Measurements from ENCODE around the gene PEAK3.

PEAK3 gene

GRCh38 chr19:2245273-2245672 is 36.7 kb downstream of the PEAK3 start:
- no peaks in the 10 kb centered on the region for H3K27me3 ChIP-seq (replicated peaks; ENCODE audit: control insufficient read depth, insufficient read depth, low read length)
- H3K4me3 ChIP-seq (ENCODE audit: low read length): no peak overlapping the region
- DNase-seq (ENCODE audit: low read depth): no peak
- H3K4me1 ChIP-seq (ENCODE audit: control insufficient read depth, insufficient read depth, low read length): peaks cover 15% of the 10 kb centered on the region
- H3K36me3 ChIP-seq (ENCODE audit: control insufficient read depth, insufficient read depth, low read length, severe bottlenecking): peaks cover 47% of the 10 kb centered on the region
- no peak overlapping the region for H3K9ac ChIP-seq (ENCODE audit: low read length)
- H3K9me3 ChIP-seq (ENCODE audit: control insufficient read depth, low read length): no peaks in the 10 kb centered on the region

- Histone ChIP-seq H3K9ac (ENCODE audit: low read length) (no peak overlapping the region), H3K36me3 (ENCODE audit: control insufficient read depth, insufficient read depth, low read length, severe bottlenecking) (peaks cover 47% of the 10 kb centered on the region), H3K9me3 (ENCODE audit: control insufficient read depth, low read length) (no peaks in the 10 kb centered on the region), H3K27me3 (replicated peaks; ENCODE audit: control insufficient read depth, insufficient read depth, low read length) (no peaks in the 10 kb centered on the region), H3K4me1 (ENCODE audit: control insufficient read depth, insufficient read depth, low read length) (peaks cover 22% of the 10 kb centered on the region), H3K4me3 (ENCODE audit: low read length) (no peak overlapping the region)
- DNase-seq (ENCODE audit: low read depth): no peak
These were observed 37.5 kb downstream of the PEAK3 start for GRCh38 chr19:2244486-2244885.

- no peak overlapping the region for H3K4me3 ChIP-seq (ENCODE audit: low read length)
- no peaks in the 10 kb centered on the region for H3K27me3 ChIP-seq (replicated peaks; ENCODE audit: control insufficient read depth, insufficient read depth, low read length)
- H3K4me1 ChIP-seq (ENCODE audit: control insufficient read depth, insufficient read depth, low read length): peaks cover 26% of the 10 kb centered on the region
- H3K36me3 ChIP-seq (ENCODE audit: control insufficient read depth, insufficient read depth, low read length, severe bottlenecking): peaks cover 45% of the 10 kb centered on the region
- no peaks in the 10 kb centered on the region for H3K9me3 ChIP-seq (ENCODE audit: control insufficient read depth, low read length)
- DNase-seq (ENCODE audit: low read depth): no peak
- no peak overlapping the region for H3K9ac ChIP-seq (ENCODE audit: low read length)
These were observed 37.9 kb downstream of the PEAK3 start for GRCh38 chr19:2244125-2244411.

GRCh38 chr19:2243274-2244124 is 38.5 kb downstream of the PEAK3 start:
- Histone ChIP-seq H3K4me3 (ENCODE audit: low read length) (no peak overlapping the region), H3K9me3 (ENCODE audit: control insufficient read depth, low read length) (no peaks in the 10 kb centered on the region), H3K27me3 (replicated peaks; ENCODE audit: control insufficient read depth, insufficient read depth, low read length) (no peaks in the 10 kb centered on the region), H3K9ac (ENCODE audit: low read length) (no peak overlapping the region), H3K4me1 (ENCODE audit: control insufficient read depth, insufficient read depth, low read length) (peaks cover 31% of the 10 kb centered on the region), H3K36me3 (ENCODE audit: control insufficient read depth, insufficient read depth, low read length, severe bottlenecking) (peaks cover 44% of the 10 kb centered on the region)
- DNase-seq (ENCODE audit: low read depth): no peak

GRCh38 chr19:2242816-2243215 is 39.2 kb downstream of the PEAK3 start:
- no peak for DNase-seq (ENCODE audit: low read depth)
- peaks cover 38% of the 10 kb centered on the region for H3K4me1 ChIP-seq (ENCODE audit: control insufficient read depth, insufficient read depth, low read length)

GRCh38 chr19:2242092-2242537 is 39.9 kb downstream of the PEAK3 start:
- H3K9ac ChIP-seq (ENCODE audit: low read length): no peak overlapping the region
- no peaks in the 10 kb centered on the region for H3K9me3 ChIP-seq (ENCODE audit: control insufficient read depth, low read length)
- H3K36me3 ChIP-seq (ENCODE audit: control insufficient read depth, insufficient read depth, low read length, severe bottlenecking): peaks cover 39% of the 10 kb centered on the region
- peaks cover 44% of the 10 kb centered on the region for H3K4me1 ChIP-seq (ENCODE audit: control insufficient read depth, insufficient read depth, low read length)
- H3K4me3 ChIP-seq (ENCODE audit: low read length): no peak overlapping the region
- no peak for DNase-seq (ENCODE audit: low read depth)
- H3K27me3 ChIP-seq (replicated peaks; ENCODE audit: control insufficient read depth, insufficient read depth, low read length): no peaks in the 10 kb centered on the region

More at GRCh38 chr19:2242816-2243215, 39.2 kb downstream of the PEAK3 start:
- H3K9me3 ChIP-seq (ENCODE audit: control insufficient read depth, low read length): no peaks in the 10 kb centered on the region
- H3K36me3 ChIP-seq (ENCODE audit: control insufficient read depth, insufficient read depth, low read length, severe bottlenecking): peaks cover 44% of the 10 kb centered on the region
- no peak overlapping the region for H3K4me3 ChIP-seq (ENCODE audit: low read length)
- no peak overlapping the region for H3K9ac ChIP-seq (ENCODE audit: low read length)
- no peaks in the 10 kb centered on the region for H3K27me3 ChIP-seq (replicated peaks; ENCODE audit: control insufficient read depth, insufficient read depth, low read length)

GRCh38 chr19:2240881-2241760 is 40.9 kb downstream of the PEAK3 start:
- H3K4me1 ChIP-seq (ENCODE audit: control insufficient read depth, insufficient read depth, low read length): peaks cover 44% of the 10 kb centered on the region
- peak overlapping the region; percentile 30 for H3K9ac ChIP-seq (ENCODE audit: low read length)
- no peaks in the 10 kb centered on the region for H3K9me3 ChIP-seq (ENCODE audit: control insufficient read depth, low read length)
- H3K4me3 ChIP-seq (ENCODE audit: low read length): peak overlapping the region; percentile 78
- no peaks in the 10 kb centered on the region for H3K27me3 ChIP-seq (replicated peaks; ENCODE audit: control insufficient read depth, insufficient read depth, low read length)
- no peak for DNase-seq (ENCODE audit: low read depth)
- peaks cover 29% of the 10 kb centered on the region for H3K36me3 ChIP-seq (ENCODE audit: control insufficient read depth, insufficient read depth, low read length, severe bottlenecking)

GRCh38 chr19:2239771-2240770 is 41.9 kb downstream of the PEAK3 start:
- DNase-seq (ENCODE audit: low read depth): peak; percentile 59
- peaks cover 47% of the 10 kb centered on the region for H3K4me1 ChIP-seq (ENCODE audit: control insufficient read depth, insufficient read depth, low read length)
- H3K9me3 ChIP-seq (ENCODE audit: control insufficient read depth, low read length): no peaks in the 10 kb centered on the region
- peaks cover 19% of the 10 kb centered on the region for H3K36me3 ChIP-seq (ENCODE audit: control insufficient read depth, insufficient read depth, low read length, severe bottlenecking)
- H3K27me3 ChIP-seq (replicated peaks; ENCODE audit: control insufficient read depth, insufficient read depth, low read length): no peaks in the 10 kb centered on the region
- peak overlapping the region; percentile 78 for H3K4me3 ChIP-seq (ENCODE audit: low read length)
- H3K9ac ChIP-seq (ENCODE audit: low read length): peak overlapping the region; percentile 79

- H3K4me3 ChIP-seq (ENCODE audit: low read length): peak overlapping the region; percentile 78
- no peaks in the 10 kb centered on the region for H3K27me3 ChIP-seq (replicated peaks; ENCODE audit: control insufficient read depth, insufficient read depth, low read length)
- peaks cover 12% of the 10 kb centered on the region for H3K36me3 ChIP-seq (ENCODE audit: control insufficient read depth, insufficient read depth, low read length, severe bottlenecking)
- H3K9me3 ChIP-seq (ENCODE audit: control insufficient read depth, low read length): no peaks in the 10 kb centered on the region
- no peak for DNase-seq (ENCODE audit: low read depth)
- peaks cover 54% of the 10 kb centered on the region for H3K4me1 ChIP-seq (ENCODE audit: control insufficient read depth, insufficient read depth, low read length)
- peak overlapping the region; percentile 79 for H3K9ac ChIP-seq (ENCODE audit: low read length)
These were observed 42.8 kb downstream of the PEAK3 start for GRCh38 chr19:2239173-2239572.

- Histone ChIP-seq H3K36me3 (ENCODE audit: control insufficient read depth, insufficient read depth, low read length, severe bottlenecking) (peaks cover 12% of the 10 kb centered on the region), H3K4me3 (ENCODE audit: low read length) (peak overlapping the region; percentile 89), H3K4me1 (ENCODE audit: control insufficient read depth, insufficient read depth, low read length) (peaks cover 54% of the 10 kb centered on the region), H3K27me3 (replicated peaks; ENCODE audit: control insufficient read depth, insufficient read depth, low read length) (no peaks in the 10 kb centered on the region), H3K9me3 (ENCODE audit: control insufficient read depth, low read length) (no peaks in the 10 kb centered on the region), H3K9ac (ENCODE audit: low read length) (peak overlapping the region; percentile 97)
- no peak for DNase-seq (ENCODE audit: low read depth)
These were observed 44.2 kb downstream of the PEAK3 start for GRCh38 chr19:2237869-2238153.
